Neural crest cell (in vitro differentiated cells): Measurements from ENCODE around the gene TIA1. TPM values are rescaled to one million over a fixed set of nuclear protein-coding genes. Genes with fewer than 3 reads are reported as not detected.
"Not testable (repeated sequence)": the region's sequence is repeated elsewhere in the genome, so short reads cannot be mapped to it uniquely, and the experiment has no call there.

Experiments used
- DNase-seq: peaks from one replicate; pipeline ENCODE4 v3.0.0; 2021; ENCODE audit warnings: low read depth, mixed read lengths, low spot score
- H3K27ac Mint-ChIP-seq: one replicate; pipeline ENCODE4 v1.8.0; 2021; ENCODE audit warnings: mild to moderate bottlenecking, mixed read lengths; ENCODE audit not compliant: unreplicated experiment
- H3K27me3 Mint-ChIP-seq: 2 replicates; pipeline ENCODE4 v1.8.0; 2021; ENCODE audit warnings: low read depth, mild to moderate bottlenecking, mixed read lengths
- H3K36me3 Mint-ChIP-seq: 2 replicates; pipeline ENCODE4 v1.8.0; 2021; ENCODE audit warnings: low read depth, mild to moderate bottlenecking, mixed read lengths
- H3K4me1 Mint-ChIP-seq: 2 replicates; pipeline ENCODE4 v1.8.0; 2021; ENCODE audit warnings: mixed read lengths
- H3K4me3 Mint-ChIP-seq: one replicate; pipeline ENCODE4 v1.8.0; 2021; ENCODE audit warnings: mild to moderate bottlenecking, mixed read lengths
- H3K9me3 Mint-ChIP-seq: 2 replicates; pipeline ENCODE4 v1.8.0; 2021; ENCODE audit warnings: mixed read lengths
- total RNA-seq: library from RNA; stranded (reverse); gene quantifications from 2 replicates; pipeline ENCODE4 v1.2.1, GENCODE V29; 2021
- TF ChIP-seq, protein P1 (sequence below): fragments of 200-600 bp; sonication (generic); conservative IDR thresholded peaks from 2 replicates; pipeline ENCODE4 v1.5.0; 2021; ENCODE audit warnings: antibody characterized with exemption, mild to moderate bottlenecking

Gene TIA1
- total RNA-seq, 1 donor from 2014 or later: 287 TPM

DNA sequence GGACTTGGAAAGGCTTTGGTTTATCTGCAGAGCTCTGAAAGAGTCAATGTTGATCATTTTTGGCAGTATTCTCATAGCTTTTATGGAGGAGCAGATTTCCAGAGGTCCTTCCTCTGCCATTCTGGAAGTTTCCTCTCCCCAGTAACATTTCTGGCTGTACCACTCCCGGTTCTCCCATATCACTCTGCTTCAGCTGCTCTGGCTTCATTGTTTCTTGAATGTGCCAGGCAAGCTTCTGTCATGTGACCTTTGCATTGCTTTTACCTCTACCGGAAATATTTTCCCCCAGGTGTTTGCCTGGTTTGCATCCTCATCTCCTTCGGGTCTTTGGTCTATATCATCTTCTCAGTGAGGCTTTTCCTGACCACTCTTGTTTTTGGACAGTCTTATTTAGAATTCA is 21.9 kb upstream of the TIA1 start:
- DNase-seq: no peak
- TF ChIP-seq, protein P1, sequence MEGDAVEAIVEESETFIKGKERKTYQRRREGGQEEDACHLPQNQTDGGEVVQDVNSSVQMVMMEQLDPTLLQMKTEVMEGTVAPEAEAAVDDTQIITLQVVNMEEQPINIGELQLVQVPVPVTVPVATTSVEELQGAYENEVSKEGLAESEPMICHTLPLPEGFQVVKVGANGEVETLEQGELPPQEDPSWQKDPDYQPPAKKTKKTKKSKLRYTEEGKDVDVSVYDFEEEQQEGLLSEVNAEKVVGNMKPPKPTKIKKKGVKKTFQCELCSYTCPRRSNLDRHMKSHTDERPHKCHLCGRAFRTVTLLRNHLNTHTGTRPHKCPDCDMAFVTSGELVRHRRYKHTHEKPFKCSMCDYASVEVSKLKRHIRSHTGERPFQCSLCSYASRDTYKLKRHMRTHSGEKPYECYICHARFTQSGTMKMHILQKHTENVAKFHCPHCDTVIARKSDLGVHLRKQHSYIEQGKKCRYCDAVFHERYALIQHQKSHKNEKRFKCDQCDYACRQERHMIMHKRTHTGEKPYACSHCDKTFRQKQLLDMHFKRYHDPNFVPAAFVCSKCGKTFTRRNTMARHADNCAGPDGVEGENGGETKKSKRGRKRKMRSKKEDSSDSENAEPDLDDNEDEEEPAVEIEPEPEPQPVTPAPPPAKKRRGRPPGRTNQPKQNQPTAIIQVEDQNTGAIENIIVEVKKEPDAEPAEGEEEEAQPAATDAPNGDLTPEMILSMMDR: no peak
- no peaks in the 10 kb centered on the region for H3K4me1 Mint-ChIP-seq
- peaks cover 39% of the 10 kb centered on the region for H3K36me3 Mint-ChIP-seq
- no peak overlapping the region for H3K27ac Mint-ChIP-seq
- peaks cover 6% of the 10 kb centered on the region for H3K9me3 Mint-ChIP-seq
- no peaks in the 10 kb centered on the region for H3K27me3 Mint-ChIP-seq
- no peak overlapping the region for H3K4me3 Mint-ChIP-seq

- not testable (repeated sequence) for H3K9me3 Mint-ChIP-seq, H3K4me1 Mint-ChIP-seq, DNase-seq, H3K27me3 Mint-ChIP-seq, H3K27ac Mint-ChIP-seq, H3K4me3 Mint-ChIP-seq
- H3K36me3 Mint-ChIP-seq: peaks cover 33% of the 10 kb centered on the region
Observed at GRCh38 chr2:70269422-70270302, 21.2 kb upstream of the TIA1 start.

- DNase-seq: not testable (repeated sequence)
- H3K36me3 Mint-ChIP-seq: peaks cover 31% of the 10 kb centered on the region
Observed at GRCh38 chr2:70266925-70267324, 18.5 kb upstream of the TIA1 start.

DNA sequence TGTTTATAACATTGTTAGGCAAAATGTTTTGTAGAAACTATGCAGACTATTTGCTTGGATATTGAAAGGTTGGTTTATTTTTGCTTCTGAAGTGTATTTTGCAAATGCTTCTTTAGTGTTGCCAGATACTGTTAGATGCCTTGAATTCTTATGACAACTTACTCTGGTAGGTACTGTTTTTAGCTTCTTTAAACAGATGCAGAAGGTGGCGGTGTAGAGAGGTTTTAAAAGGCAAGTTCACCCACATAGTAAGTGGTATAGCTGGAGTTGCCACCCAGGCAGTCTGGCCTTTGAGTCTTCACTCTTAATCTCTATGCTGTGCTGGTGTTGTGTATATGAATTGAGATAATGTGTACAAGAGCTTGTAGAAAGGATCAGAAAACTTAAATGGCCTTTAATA is 13.1 kb upstream of the TIA1 start:
- peak overlapping the region; percentile 25 for H3K4me3 Mint-ChIP-seq

More at GRCh38 chr2:70266925-70267324, 18.5 kb upstream of the TIA1 start:
- not testable (repeated sequence) for H3K27ac Mint-ChIP-seq, H3K4me3 Mint-ChIP-seq, H3K9me3 Mint-ChIP-seq, H3K27me3 Mint-ChIP-seq, H3K4me1 Mint-ChIP-seq

GRCh38 chr2:70258532-70258875 is 10.1 kb upstream of the TIA1 start:
- DNase-seq: no peak
- Mint-ChIP-seq H3K27ac (no peak overlapping the region), H3K9me3 (no peaks in the 10 kb centered on the region), H3K4me1 (peaks cover 29% of the 10 kb centered on the region), H3K27me3 (no peaks in the 10 kb centered on the region), H3K36me3 (no peaks in the 10 kb centered on the region), H3K4me3 (peak overlapping the region; percentile 90)
- TF ChIP-seq, protein P1: no peak

More for the DNA sequence above, 13.1 kb upstream of the TIA1 start:
- H3K27ac Mint-ChIP-seq: no peak overlapping the region
- H3K27me3 Mint-ChIP-seq: no peaks in the 10 kb centered on the region
- peaks cover 29% of the 10 kb centered on the region for H3K4me1 Mint-ChIP-seq
- TF ChIP-seq, protein P1: no peak
- H3K9me3 Mint-ChIP-seq: peaks cover 3% of the 10 kb centered on the region
- no peak for DNase-seq
- peaks cover 13% of the 10 kb centered on the region for H3K36me3 Mint-ChIP-seq

DNA sequence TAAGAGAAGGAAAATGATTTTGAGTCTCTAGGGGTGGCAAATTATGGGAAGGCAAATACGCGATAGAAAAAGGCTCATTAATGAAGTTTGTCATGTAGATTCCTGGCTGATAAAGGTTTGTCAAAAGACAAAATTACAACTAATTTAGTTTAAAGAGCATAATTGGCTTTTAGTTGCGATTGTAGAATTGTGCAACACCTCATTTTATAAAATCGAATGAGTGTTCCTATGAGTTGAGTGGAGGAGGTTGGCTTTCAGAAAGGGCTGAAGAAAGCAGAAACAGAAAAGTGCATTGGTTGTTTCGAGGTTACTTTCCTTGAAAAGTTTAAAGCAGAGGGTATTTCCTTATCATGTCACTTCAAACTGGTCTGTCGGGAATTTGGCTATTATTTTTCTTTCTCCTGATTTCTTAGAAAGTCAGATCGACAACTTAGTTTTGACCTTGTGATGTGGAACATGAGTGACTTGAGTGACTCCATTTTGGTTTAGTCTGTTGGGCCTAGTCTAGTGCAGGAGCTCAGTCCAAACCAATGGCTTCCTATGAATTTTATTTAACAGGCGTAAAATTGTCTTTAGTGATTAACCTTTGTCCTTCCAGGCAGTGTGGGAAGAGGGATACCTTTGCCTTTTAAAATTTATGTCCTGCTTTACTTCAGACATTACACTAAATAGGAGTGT is 7.3 kb upstream of the TIA1 start:
- no peak overlapping the region for H3K27ac Mint-ChIP-seq
- TF ChIP-seq, protein P1: no peak
- DNase-seq: no peak
- no peaks in the 10 kb centered on the region for H3K27me3 Mint-ChIP-seq
- H3K9me3 Mint-ChIP-seq: no peaks in the 10 kb centered on the region
- H3K4me1 Mint-ChIP-seq: peaks cover 18% of the 10 kb centered on the region
- no peaks in the 10 kb centered on the region for H3K36me3 Mint-ChIP-seq
- peak overlapping the region; percentile 44 for H3K4me3 Mint-ChIP-seq
